Measurements from ENCODE around the gene PPP1R9A. TPM values are rescaled to one million over a fixed set of nuclear protein-coding genes. Genes with fewer than 3 reads are reported as not detected.

The PPP1R9A gene
- total RNA-seq, 4 donors from 2014 or later = 5.9 to 38.2 (median 13.7) TPM

DNA sequence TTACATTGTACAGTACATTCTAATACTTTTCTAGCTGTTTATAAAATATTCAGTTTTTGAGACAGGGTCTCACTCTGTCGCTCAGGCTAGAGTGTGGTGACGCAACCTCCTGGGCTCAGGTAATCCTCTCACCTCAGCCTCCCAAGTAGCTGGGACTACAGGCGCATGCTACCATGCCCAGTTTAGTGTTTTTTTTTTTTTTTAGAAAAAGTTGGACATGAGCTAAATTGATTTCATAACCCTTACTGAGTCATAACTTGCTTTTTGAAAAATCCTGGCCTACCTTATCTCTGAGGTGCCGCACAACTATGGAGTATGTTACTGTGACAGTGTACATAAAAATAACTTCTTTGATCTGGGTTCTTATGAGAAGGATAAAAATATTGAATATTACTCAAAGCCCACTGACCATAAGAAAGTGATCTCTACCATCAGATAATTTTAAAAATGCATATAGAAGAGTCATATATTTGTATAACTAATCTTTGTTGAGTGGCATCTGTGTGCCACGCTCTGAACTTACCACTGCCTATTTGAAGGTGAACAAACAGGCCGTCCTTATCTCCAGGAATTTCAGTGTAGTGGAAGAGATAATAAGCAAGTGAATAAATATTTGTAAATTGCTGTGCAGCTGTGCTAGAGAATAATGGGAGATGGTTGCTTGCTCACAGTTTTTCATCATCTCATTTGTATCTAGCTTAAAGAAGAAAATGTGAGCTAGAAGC lies 73.2 kb downstream of the PPP1R9A start:
- in situ Hi-C loops (cut with MboI; ENCODE audit: low sequenced_read_pairs in 4 of 4) (no loop called here), intact Hi-C loops (cut with DNase I; ENCODE audit: low total_unique reads) (no loop called here)
- ATAC-seq (no peak), DNase-seq (no peak)
- Histone ChIP-seq H3K27me3 (no peaks in the 10 kb centered on the region), H3K36me3 (no peaks in the 10 kb centered on the region), H3K4me1 (peaks cover 3 to 6% of the 10 kb centered on the region in 2 donors), H3K27ac (no peak overlapping the region), H3K9me3 (no peaks in the 10 kb centered on the region), H3K4me3 (no peak overlapping the region)
- TF ChIP-seq, protein P1, sequence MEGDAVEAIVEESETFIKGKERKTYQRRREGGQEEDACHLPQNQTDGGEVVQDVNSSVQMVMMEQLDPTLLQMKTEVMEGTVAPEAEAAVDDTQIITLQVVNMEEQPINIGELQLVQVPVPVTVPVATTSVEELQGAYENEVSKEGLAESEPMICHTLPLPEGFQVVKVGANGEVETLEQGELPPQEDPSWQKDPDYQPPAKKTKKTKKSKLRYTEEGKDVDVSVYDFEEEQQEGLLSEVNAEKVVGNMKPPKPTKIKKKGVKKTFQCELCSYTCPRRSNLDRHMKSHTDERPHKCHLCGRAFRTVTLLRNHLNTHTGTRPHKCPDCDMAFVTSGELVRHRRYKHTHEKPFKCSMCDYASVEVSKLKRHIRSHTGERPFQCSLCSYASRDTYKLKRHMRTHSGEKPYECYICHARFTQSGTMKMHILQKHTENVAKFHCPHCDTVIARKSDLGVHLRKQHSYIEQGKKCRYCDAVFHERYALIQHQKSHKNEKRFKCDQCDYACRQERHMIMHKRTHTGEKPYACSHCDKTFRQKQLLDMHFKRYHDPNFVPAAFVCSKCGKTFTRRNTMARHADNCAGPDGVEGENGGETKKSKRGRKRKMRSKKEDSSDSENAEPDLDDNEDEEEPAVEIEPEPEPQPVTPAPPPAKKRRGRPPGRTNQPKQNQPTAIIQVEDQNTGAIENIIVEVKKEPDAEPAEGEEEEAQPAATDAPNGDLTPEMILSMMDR (IDR thresholded peaks at IDR 0.05 in 4 of 5, conservative IDR thresholded peaks at IDR 0.05 in 1 of 5) = no peak
- no peak for TF ChIP-seq POLR2A (IDR thresholded peaks at IDR 0.05)

DNA sequence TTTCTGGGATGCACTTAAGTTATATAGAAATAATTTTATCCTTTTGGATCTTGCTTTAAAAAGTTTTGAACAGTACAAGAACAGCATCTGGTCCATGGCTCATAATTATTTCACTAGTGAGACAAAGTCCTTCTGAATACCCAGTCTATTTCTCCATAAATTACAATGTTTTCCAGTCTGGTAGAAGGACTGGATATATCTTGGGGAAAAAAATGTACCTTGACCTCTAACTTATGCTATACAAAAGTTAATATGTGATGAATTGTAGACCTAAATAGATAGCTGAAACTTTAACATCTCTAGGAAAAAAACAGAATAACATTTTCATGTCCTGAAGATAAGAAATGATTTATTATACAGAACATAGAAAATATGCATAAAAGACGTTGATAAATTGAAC lies 88.5 kb downstream of the PPP1R9A start:
- in situ Hi-C loops (cut with MboI; ENCODE audit: low sequenced_read_pairs in 4 of 4) (no loop called here), intact Hi-C loops (cut with DNase I; ENCODE audit: low total_unique reads) (no loop called here)
- ATAC-seq (no peak), DNase-seq (no peak)
- TF ChIP-seq, protein P1 (IDR thresholded peaks at IDR 0.05 in 4 of 5, conservative IDR thresholded peaks at IDR 0.05 in 1 of 5) = no peak
- TF ChIP-seq POLR2A (IDR thresholded peaks at IDR 0.05) = no peak
- no peaks in the 10 kb centered on the region for H3K36me3 ChIP-seq
- H3K4me3 ChIP-seq = no peak overlapping the region
- H3K9me3 ChIP-seq = no peaks in the 10 kb centered on the region
- H3K4me1 ChIP-seq = peaks cover 0 to 4% of the 10 kb centered on the region in 2 donors
- no peak overlapping the region for H3K27ac ChIP-seq
- no peaks in the 10 kb centered on the region for H3K27me3 ChIP-seq

DNA sequence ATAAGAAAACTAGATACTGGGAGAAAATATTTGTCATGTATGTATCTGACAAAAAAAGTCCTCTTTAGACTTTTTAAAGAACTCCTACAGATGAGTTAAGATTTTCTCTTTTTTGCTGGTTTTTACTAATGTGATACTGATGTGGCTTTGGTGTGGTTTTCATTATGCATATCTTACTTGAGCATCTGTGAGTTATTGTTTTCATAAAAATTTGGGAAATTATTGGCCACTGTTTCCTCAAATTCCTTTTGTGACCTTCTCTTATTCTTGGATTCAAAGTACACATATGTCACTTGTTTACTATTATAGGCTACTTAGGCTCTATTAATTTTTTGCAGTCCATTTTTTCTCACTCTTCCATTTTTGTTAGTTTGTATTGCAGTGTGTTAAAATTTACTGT lies 89.0 kb downstream of the PPP1R9A start:
- Histone ChIP-seq H3K27ac (no peak overlapping the region), H3K4me3 (no peak overlapping the region), H3K4me1 (peaks cover 0 to 4% of the 10 kb centered on the region in 2 donors), H3K27me3 (no peaks in the 10 kb centered on the region), H3K9me3 (no peaks in the 10 kb centered on the region), H3K36me3 (no peaks in the 10 kb centered on the region)
- ATAC-seq = no peak
- in situ Hi-C loops (cut with MboI; ENCODE audit: low sequenced_read_pairs in 4 of 4) = no loop called here
- intact Hi-C loops (cut with DNase I; ENCODE audit: low total_unique reads) = no loop called here
- TF ChIP-seq, protein P1 (IDR thresholded peaks at IDR 0.05 in 4 of 5, conservative IDR thresholded peaks at IDR 0.05 in 1 of 5) = no peak
- TF ChIP-seq POLR2A (IDR thresholded peaks at IDR 0.05) = no peak
- DNase-seq = no peak

DNA sequence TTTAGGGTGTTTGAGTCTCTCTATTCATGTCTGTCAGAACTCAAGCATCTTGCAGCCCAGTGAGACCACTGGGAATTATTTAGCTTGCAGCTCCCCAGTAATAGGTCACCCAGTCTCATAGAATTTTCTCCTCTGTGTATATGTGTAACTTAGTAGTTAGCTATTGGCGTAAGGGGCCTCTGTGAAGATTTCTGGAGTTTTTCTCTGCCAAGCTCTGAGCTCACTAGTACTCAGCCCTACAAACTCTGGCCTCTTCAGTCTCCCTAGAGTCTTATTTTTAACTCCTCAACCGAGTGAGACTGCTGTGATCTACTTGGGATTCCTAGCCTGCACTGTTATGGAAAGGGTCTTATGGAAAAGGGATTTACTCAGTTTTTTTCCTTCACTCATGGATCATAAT lies 90.2 kb downstream of the PPP1R9A start:
- Histone ChIP-seq H3K27ac (no peak overlapping the region), H3K9me3 (no peaks in the 10 kb centered on the region), H3K27me3 (no peaks in the 10 kb centered on the region), H3K36me3 (no peaks in the 10 kb centered on the region), H3K4me3 (no peak overlapping the region), H3K4me1 (peaks cover 0 to 4% of the 10 kb centered on the region in 2 donors)
- no peak for DNase-seq
- intact Hi-C loops (cut with DNase I; ENCODE audit: low total_unique reads) (no loop called here), in situ Hi-C loops (cut with MboI; ENCODE audit: low sequenced_read_pairs in 4 of 4) (no loop called here)
- TF ChIP-seq, protein P1 (IDR thresholded peaks at IDR 0.05 in 4 of 5, conservative IDR thresholded peaks at IDR 0.05 in 1 of 5) = no peak
- TF ChIP-seq POLR2A (IDR thresholded peaks at IDR 0.05) = no peak
- ATAC-seq = no peak
